GM19468 (cell line): ENCODE data around the gene SYT1.

Experiments
- ATAC-seq: cut with Tn5 transposase; IDR thresholded peaks from one replicate; pipeline ENCODE4 v1.9.1; 2021; ENCODE audit warnings: mild to moderate bottlenecking, moderate library complexity, moderate number of reproducible peaks; ENCODE audit not compliant: unreplicated experiment; ENCODE audit errors: extremely low read depth

SYT1 gene

DNA sequence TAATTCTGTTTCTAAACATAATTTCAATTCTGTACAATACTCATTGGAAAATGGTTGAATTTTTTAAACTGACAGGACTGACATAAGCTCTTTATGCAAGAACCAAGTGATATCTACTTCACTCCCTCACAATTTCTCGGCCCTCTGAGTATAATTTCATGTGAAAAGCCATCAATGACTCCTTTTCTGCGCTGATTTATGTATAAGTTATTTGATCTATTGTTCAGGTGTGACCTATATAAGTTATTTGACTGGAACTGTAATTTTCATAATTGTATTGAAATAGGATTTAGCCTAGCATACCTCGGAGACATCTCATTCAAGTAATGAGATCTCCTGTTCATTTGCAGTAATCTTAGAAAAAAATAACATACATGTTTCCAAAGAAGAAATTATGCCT is 184.4 kb downstream of the SYT1 start:
- no peak for ATAC-seq

DNA sequence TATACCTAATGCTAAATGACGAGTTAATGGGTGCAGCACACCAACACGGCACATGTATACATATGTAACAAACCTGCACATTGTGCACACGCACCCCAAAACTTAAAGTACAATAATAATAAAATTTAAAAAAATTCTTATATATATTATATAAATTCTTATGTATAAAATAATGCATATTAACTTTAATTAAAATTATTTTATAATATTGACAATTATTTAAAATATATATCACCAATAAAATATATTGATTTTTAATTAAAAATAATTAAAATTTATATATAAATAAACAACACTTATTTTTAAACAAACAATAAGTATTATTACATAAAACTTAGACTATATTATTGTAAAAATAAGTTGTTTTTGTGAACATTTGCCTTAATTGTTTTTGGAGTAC is 188.8 kb downstream of the SYT1 start:
- ATAC-seq, result no peak

DNA sequence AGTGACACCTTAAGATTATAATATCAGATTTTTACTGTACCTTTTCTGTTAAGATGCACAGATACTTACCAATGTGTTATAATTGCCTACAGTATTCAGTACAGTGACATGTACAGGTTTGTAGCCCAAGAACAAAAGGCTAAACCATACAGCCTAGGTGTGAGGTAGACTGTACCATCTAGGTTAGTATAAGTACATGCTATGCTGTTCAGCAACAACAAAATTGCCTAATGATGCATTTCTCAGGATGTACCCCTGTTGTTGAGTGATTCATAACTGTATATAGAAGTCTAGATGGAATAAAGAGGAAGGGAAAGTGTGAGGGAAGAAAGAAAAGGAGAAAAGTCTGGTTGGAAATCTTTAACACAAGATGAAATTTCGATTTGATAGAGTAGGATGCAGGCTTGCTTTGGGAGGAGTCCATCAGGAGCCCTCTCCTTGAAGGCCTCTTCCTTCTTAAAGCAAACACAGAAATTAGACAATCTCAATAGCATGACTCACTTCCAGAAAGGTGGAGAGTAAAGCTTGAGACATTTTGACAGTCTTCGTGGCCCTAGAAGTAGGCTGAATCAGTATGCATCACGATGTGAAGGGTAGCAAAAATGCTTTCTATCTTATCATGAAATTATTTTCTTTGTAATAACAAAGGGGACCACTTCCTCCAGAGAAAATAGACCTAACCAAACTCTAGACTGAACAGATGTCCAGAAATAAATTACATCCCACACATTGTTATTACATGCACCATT is 191.5 kb downstream of the SYT1 start:
- ATAC-seq, result no peak

DNA sequence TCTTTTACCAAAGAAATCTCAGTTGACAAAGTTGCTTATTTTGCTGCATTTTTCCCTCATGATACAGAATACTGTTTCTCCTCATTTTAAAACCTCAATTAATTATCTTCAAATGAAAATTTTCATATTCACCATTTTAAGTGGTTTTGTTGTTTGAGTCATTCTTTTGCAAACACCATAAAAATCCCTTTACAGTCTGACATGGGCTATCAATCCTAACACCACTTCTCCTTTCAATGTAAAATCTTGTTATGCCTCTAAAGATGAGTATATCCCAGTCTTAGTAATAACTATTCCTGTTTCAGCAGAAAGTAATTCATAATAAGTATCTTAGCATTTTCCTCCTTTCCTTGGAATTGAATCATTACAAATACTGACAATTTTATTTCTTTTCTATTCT is 192.2 kb downstream of the SYT1 start:
- no peak for ATAC-seq

DNA sequence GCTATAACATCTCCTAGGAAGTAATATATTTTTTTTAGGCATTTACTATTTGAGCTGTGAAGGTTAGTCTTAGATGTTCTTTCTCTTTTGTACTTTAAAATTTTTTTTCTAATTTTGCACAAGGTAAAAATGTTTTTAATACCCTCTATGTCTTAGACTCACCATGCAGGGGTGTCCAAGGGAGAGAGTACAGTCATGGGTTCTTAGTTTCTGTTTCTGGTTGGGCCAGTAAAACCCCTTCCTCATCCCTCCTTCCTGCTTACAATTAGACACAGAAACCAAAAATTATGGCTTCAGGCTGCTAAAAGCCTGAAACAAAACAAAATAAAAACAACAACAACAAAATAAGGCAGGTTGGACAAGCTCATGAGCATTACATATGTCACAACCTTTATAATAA is 193.0 kb downstream of the SYT1 start:
- ATAC-seq, result peak; percentile 43

DNA sequence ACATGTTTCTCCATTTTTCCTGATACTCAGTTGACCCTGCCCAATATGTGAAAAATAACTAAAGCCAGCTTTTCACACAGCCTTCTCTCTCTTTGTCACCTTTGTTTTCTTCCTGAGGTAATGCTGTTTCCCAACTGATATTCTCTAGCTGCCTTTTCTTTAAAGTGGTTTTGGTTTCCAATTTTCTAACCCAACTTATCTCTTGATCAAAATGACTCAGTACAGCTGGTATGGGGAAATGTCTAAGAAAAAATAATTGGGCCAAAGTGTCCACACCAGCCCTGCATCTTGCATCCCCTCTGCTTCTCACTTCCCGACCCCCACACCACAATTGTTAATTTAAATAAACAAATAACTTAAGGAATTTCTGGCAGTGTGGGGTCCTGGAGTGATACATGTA is 193.8 kb downstream of the SYT1 start:
- ATAC-seq, result no peak

DNA sequence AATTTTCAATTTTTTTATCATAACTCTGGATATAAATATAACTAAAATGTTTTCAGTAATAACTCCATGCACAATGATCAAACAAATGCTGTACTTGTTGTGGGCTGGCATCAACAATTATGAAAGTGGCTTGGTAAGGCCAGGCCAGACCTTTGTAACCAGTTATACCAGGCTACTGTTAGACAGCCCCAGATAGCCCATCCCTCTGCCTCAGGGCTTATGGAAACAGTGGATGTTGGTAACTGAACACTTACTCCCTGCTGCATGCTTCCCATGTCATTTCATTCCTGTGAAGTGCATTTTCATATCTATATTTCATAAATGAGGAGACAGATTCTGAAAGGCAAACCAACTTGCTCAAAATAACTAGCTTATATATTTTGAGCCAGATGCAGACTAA is 195.0 kb downstream of the SYT1 start:
- no peak for ATAC-seq

DNA sequence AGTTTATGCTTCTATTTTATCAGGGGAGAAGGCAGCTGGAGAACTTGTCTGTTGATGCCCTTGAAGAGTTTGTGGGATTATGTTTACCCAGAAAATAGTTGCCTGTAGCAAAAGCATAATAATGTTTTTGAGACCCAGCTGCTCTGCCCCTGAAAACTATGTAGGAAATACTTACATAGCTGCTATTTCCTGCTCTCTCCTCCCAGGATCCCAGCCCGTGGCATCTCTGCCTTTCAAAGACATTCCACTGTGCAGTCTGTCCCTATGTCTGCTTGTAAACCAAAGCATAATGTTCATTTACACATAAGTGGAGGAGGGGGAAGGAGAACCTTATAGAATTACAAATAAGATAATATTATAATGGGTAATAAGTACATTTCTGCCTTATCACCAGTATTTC is 198.7 kb downstream of the SYT1 start:
- no peak for ATAC-seq

DNA sequence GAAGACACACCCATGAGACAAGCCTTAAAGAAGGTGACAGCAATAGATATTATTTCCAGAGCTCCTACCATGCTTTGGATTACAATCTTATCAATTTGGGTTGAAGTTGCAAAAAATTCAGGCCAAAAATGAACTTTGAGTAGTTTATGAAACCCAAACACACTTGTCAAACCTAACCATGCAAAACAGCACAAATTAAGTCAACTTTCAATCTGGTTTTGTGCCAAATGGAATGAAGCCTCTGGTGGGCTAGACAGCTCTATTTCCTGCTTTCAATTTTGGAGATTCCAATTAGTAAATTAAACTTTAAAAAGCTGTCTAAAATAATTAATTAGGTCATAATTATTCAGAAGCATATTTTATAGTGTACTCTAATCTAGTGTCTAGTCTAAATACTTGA is 203.4 kb downstream of the SYT1 start:
- no peak for ATAC-seq

DNA sequence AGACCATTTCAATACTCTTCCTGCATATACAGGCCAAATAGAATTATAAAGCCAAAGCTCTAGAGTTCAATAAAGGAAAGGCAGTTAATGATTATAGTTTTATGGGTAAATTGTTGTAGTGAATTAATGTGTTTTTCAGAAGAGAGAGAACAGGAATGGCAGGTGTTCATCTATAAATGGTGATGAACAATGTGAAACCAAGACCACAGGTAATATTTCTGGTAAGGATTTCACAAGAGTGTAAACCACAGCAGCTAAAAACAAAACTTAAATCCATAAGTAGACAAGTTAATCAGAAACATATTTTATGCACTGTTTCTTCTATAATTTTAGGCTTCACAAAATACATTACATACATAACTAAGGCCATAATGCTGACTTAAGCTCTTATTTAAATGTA is 204.4 kb downstream of the SYT1 start:
- ATAC-seq, result peak; percentile 98

DNA sequence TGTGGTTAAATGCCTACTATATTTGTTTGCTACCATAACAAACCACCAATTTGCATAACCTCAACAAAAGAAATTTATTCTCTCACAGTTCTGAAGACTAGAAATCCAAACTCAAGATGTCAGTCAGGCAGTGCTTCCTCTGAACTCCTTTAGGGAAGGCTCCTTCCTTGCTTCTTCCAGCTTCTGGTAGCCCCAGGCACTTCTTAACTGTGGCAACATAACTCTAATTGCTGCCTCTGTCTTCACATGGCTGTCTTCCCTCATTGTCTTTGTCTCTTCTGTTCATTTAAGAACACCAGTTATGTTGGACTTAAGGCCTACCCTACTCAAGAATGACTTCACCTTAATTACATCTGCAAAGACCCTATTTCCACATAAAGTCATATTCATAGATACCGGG is 206.9 kb downstream of the SYT1 start:
- no peak for ATAC-seq

DNA sequence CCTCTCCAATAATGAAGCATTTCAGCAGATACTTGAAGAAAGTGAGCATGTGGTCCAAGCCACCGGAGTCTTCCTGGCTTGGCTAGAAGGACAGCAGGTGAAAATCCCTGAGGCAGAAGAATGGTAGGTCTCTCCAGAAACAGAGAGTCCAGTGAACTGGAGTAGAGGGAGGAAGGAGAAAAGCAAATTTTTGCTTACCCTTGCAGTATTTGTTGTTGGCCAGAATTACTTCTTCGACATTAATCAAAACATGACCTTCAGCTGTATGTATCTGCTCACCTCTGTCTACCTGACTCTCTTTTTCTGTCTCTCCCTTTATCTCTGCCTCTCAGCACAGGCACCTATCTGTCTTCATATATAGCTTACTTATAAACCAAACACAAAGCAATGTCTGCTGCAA is 208.9 kb downstream of the SYT1 start:
- ATAC-seq, result no peak

DNA sequence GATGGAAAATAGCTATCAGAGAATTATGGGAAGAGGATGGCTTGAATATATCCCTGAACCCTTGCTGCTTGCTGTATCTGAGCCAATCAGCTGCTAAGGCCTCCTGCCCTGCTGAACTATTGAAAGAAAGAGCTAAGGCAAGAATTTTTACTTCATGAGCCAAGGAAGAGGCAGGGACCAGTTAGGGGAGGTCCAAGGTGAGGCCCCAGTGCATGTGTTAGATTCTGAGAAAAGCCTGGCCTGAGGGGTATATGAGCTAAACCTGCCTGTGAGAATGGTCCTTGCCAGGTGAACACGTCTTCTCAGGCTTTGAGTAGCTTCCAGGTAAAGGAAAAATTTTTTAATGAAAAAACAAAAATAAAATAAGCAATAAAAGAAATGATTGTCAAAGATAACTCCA is 218.0 kb downstream of the SYT1 start:
- no peak for ATAC-seq

DNA sequence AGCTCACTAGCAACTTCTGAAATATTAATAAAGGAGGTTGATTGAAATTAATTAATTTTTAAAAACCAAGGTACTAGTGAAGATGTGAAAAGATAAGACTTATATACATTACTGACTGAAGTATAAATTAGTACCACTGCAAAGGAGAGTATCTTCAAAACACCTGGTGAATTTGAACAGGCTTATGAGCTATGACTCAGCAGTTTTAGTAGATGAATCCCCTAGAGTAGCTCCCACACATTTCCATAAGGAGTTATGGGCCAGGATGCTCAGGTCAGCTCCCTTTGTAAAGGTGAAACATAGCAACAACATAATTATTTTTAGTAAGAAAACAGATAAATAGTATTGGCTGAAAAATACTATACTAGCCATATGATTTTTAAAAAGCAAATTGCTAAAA is 218.6 kb downstream of the SYT1 start:
- ATAC-seq, result no peak

DNA sequence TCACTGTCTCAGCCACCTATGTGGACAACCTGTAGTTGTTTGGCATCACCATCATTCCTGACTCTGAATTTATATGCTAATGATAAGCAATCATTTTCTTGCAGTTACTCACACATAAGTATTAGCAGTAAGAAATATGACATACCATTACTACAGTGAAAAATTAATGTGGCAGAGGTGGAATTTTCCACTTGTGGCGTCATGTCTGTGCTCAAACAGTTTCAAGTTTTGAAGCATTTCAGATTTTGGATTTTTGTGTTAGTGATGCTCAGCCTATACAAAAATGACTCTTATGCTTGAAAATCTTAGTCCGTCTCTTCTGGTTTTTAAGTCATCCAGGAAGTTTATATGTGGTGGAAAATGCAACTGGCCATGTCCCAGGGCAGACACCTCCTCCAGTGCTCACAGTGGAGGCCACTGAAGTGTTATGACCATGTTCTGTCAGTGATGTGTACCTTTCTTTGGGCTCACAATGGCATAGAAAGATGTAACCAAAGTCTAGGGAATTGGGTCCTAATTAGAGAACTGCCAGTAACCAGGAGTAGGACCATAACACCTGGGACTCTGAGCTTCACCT is 220.6 kb downstream of the SYT1 start:
- ATAC-seq, result no peak

DNA sequence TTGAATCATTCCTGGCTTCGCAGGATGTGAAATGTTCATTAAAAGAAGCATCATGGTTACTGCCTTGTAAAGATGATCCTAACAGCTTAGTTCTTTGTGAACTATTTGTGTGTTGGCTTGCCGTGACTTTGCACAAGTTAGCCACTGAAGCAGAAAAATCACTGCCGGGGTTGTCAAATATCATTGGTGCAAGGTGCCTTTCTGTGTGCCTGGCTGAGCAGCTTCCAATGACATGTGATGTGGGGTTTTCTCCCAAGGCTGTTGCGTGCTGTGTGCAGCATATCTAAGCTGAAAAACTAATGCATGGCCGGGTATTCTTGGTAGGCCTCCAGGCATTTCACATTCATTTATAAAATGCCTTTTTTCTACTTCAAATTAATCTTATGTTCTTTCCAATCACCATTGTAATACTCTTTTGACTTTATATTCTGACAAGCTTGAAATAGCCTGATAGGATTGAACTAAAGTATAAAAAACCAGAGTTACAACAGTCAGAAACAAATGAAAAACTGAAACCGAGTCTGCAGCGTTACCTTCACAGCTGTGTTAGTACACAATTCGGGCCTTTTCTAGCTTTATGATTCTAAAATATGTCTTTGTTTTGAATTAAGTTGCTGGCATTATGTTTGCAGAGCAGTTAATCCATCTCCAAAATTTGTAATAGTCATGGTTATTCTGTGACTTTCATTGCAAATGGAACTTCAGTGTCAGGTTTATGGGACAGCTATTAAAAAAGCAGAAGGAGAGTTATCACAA is 222.1 kb downstream of the SYT1 start:
- ATAC-seq, result no peak

DNA sequence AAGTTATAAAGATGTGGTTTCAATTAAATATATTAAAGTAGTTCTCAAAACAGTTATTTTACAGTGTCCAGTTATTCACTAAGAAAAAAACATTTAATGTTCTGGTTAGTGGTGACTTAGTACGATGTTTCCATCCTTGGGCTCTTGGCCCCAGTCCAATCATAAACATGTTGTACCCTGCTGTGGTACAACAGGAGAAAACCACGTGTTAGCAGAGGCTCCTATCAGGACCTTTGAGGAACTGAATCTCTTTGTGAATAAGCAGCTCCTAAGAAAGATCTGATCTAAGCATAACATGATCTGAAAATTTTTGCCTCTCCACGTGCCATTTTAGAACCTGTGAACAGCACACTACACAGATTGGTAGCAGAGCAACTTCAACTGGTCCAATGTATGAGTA is 234.0 kb downstream of the SYT1 start:
- no peak for ATAC-seq

DNA sequence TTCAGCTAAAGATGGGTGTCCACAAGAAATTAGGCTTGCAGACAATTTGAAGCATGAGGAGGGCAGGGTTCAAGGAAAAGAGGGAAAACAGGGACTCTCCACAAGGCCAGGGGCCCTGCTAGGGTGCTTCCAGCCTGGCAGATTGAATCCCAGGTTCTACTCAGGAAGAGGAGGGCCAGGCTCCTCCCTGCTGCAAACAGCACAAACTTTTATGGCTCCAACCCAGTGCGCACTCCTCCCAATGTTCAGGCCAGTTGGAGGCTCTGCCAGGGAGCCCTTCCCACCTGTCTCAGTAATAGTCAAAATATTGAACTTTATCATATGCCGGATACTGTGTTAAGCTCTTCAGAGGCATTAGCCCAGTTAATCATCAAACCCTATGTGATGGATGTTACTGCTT is 244.4 kb downstream of the SYT1 start:
- ATAC-seq, result no peak

DNA sequence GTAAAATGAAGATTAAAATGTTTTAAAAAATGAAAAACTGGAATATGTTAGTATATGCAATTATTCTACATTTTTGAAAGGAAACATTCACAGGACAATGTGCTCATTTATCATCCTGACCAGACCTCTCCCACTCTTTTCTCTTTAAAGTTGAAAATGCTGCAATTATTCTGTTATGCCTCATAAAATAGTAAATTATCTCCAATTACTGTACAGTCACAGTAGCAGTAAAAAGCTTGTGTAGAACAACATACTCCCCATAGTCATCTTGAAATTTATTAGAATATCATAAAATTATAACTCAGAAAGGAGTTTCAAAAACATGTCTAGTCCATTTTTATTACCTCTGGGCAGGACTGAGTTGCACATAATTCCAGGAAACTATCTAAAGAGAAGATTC is 250.3 kb downstream of the SYT1 start:
- no peak for ATAC-seq

DNA sequence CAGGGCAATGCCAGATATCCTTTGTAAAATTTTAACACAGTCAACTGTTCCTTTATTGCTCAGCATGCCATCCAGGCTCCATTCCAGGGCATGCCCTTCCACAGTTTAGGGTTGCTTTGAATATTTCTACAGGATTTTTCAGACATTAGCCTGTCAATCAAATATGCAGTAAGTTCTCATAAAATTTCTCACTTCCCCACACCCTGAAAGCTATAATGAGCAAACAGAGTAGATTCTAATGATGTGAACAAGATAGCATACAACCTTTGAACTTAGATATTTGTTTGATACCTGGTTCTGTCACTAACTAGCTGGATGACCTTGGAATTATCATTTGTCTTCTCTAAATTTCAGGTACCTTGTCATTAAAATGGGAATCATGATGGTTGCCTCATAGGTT is 251.2 kb downstream of the SYT1 start:
- ATAC-seq, result no peak

DNA sequence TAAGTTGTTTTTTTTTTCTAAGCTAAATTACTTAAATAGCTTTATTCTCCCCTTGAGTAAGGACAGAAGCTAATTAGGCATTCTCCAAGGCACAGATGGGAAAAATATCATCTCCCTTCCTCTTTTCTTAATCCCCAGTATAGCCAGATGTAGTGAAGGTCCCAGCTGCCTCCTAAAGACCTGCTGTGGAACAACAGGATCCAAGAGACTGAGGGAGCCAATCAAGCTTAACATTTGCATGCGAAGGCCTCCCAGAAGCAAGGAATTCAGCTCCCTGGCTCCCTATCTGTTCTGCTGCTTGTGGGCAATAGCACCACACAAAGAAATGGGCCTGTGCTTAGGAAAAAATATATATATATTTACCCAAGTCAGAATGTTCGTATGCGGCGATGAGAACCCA is 255.2 kb downstream of the SYT1 start:
- ATAC-seq, result no peak

DNA sequence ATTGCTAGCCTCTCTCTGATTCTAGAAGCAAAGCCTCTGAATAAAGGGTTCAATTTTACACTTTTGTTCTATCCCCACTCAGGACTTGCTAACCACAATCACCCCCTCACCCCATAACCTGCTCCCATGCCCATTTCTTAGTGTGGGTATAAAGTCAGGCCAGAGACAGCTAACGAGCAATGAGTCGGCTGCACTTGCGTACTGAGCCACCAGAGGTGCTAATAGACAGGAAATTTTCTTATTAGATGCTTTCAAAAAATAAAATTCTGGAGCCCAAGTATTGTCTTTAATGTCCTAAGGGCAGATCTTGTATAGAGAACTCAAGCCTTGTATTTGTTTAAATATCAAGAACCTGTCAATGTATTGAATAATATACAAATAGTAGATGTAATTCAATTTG is 256.9 kb downstream of the SYT1 start:
- ATAC-seq, result no peak
